GM19372 (cell line): Measurements from ENCODE around the gene GPHN.

ENCODE experiments used
- ATAC-seq: cut with Tn5 transposase; IDR thresholded peaks from one replicate; pipeline ENCODE4 v1.9.1; 2021; ENCODE audit warnings: mild to moderate bottlenecking, low read depth, moderate library complexity; ENCODE audit not compliant: unreplicated experiment

The GPHN gene

GRCh38 chr14:66910311-66910840 is 402.4 kb downstream of the GPHN start:
- no peak for ATAC-seq

GRCh38 chr14:66916421-66916820 is 408.5 kb downstream of the GPHN start:
- no peak for ATAC-seq

DNA sequence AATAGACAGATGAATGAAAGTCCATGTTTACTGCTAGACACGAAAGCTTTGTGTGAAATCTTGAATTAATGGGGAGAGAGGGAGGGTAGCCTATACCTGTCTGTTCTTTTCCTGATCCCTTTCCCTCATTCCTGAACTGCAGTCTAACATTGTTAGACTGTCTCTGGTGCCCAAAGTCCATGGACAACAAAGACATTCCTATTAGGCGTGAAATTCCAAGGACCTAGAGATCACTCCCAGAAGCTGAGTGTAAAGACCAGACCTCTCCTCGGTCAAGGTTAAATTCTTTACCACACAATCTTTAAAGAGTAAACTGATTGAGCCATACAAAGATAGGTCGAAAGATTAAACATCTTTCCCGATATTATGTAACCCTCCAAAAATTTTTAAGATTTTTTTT is 410.6 kb downstream of the GPHN start:
- ATAC-seq = no peak

GRCh38 chr14:66920196-66920595 is 412.2 kb downstream of the GPHN start:
- no peak for ATAC-seq

- ATAC-seq = no peak
Observed at GRCh38 chr14:66923251-66923650, 415.3 kb downstream of the GPHN start.

- ATAC-seq = no peak
Observed at GRCh38 chr14:66939409-66939808, 431.5 kb downstream of the GPHN start.

GRCh38 chr14:66944872-66945271 is 436.9 kb downstream of the GPHN start:
- no peak for ATAC-seq

DNA sequence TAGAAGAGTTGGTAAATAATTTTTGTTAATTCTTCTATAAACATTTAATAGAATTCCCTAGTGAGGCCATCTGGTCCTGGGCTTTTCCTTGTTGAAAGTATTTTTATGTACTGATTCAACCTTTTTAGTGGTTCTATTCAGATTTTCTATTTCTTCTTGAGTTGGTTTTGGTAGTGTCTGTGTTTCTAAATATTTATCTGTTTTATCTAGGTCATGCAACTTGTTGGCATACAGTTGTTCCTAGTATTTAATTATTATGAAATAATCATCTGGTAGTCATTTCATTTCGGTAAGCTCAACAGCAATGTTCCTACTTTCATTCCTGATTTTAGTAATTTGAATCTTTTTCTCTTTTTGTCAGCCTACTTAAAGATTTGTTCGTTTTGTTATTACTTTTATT is 447.2 kb downstream of the GPHN start:
- no peak for ATAC-seq

DNA sequence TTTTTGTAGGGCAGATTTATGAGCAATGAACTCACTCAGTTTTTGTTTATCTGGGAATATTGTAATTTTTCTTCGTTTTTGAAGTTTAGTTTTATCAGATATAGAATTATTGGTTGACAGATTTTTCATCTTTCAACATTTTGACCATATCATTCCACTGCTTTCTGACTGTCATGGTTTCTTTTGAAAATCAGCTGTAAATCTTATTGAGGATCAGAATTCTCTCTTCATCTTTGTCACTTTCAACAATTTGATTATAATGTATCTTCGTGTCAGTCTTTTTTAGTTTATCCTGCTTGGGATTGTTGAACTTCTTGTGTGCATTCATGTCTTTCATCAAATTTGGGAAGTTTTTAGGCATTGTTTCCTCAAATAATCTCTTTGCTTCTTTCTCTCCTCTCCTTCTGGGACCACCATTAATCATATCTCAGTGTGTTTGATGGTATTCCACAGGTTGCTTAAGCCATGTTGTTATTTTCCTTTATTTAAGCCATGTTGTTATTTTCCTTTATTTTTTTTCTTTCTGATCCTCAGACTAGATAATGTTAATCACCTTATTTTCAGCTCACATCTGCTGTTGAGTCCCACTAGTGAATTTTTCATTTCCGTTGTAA is 451.6 kb downstream of the GPHN start:
- ATAC-seq = no peak

DNA sequence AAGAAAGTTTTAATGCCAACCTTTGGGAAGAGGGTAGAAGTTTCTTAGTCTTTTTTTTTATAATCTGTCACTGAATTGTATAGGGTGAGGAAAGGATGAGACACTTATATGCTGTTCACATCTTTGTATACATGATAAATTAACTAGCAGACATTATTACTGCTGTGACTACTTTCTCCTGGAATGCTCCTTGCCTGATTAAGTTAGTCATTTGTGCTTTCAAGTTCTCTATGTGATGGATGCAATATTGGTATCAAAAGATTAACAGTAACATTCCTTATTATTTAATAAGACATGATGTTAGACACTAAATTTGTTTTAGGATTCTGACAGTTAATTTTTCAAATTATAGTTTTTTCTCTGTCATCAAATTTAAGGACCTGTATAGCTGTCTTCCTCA is 457.9 kb downstream of the GPHN start:
- ATAC-seq = no peak

- no peak for ATAC-seq
Observed at GRCh38 chr14:66972469-66972868, 464.5 kb downstream of the GPHN start.

GRCh38 chr14:66974397-66975025 is 466.6 kb downstream of the GPHN start:
- ATAC-seq = no peak

DNA sequence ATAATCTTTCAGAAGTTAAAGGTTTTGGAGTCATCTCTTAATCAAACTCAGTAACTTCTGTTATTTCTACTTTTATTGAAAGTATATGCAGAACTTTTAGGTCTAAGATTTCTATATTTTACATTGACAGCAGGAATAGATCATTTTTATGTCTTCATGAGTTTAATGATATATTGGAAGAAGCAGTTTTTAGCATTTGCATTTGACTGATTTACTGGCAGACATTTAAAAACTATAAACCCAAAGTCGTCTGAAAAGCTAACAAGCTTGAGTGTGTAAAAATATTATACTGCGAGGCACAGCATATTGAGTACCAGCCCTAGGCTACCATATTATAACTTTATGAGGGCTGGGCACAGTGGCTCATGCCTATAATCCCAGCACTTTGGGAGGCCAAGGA is 467.3 kb downstream of the GPHN start:
- ATAC-seq = no peak

GRCh38 chr14:66979101-66979974 is 471.4 kb downstream of the GPHN start:
- no peak for ATAC-seq

DNA sequence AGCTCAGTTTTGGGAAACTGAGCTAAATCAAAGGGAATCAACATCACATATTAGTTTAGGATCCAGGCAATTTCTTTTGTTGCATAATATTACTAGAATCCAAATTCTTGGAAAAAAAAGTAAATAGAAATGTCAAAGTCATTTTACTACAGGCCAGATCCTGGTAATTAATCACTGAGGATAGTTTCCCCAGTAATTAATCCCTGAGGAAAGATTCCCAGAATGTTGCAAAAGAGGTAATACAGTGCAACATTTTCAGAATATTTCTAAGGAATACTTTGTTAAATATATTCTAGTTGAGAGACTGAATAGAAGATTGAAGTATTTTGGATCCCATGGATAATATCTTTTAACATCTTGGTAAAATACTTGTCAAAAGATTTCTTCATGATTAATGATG is 474.3 kb downstream of the GPHN start:
- ATAC-seq = no peak

- ATAC-seq = no peak
Observed at GRCh38 chr14:66992776-66993175, 484.8 kb downstream of the GPHN start.

- ATAC-seq = no peak
Observed at GRCh38 chr14:66993512-66993911, 485.6 kb downstream of the GPHN start.

DNA sequence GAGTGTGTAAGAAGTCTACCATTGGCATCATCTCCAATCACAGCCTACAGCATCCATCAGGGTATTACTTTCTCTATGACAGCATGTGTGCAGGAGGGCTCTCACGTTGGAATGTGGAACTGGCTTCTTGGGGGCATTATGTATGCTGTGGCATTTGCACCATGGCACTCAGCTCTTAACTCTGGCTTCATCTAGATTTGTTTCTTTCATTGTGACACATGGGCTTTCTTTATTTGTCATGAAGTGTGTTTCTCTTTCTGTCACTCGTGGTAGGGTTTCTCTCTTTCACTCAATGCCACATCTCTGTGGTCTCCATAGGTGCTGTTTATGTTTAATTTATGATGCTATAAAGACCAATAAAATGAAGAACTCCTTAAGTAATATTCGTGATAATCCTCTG is 490.1 kb downstream of the GPHN start:
- no peak for ATAC-seq

- no peak for ATAC-seq
Observed at GRCh38 chr14:66999978-67000377, 492.0 kb downstream of the GPHN start.

- no peak for ATAC-seq
Observed at GRCh38 chr14:67002994-67003753, 495.2 kb downstream of the GPHN start.

GRCh38 chr14:67004521-67004920 is 496.6 kb downstream of the GPHN start:
- no peak for ATAC-seq
